Fibroblast of skin of right biceps (primary cell): ENCODE data around the gene PTPN7.
"Not testable (repeated sequence)": the region's sequence is repeated elsewhere in the genome, so short reads cannot be mapped to it uniquely, and the experiment has no call there.

ENCODE experiments used
- DNase-seq: peaks from one replicate; pipeline ENCODE4 v3.0.0-alpha.2; 2013

The PTPN7 gene

DNA sequence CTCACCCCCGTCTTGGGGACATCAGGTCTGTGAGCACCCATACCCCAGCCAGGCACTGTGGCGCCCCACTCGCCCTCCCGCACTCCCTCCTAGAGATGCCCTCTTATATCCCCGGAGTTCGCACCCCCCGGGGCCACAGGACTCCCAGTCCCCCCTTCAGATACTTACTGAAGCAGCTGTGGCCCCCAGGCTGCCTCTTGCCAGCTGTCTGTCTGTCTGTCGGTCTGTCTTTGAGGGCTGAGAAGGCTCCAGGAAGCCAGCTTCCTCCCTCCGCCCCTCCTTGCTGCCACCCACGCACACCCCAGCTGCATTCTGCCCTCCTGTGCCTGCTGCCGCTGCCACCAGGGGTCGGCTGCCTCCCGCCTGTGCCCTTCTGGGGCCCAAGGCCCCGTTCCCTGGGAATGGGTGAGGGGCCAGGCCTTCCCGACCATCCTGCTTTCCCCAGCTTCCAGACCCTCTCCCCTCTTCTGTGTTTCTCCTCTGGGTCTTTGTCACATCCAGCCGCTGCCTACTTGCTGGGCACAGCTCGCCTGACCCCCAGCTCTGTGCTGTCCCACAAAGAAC lies at the start of gene PTPN7:
PTPN7 (minus strand) TSS at position 226 of the 564 bp plus-strand sequence. CDS start 1,200 bp downstream, outside the sequence.
- DNase-seq, result no peak

DNA sequence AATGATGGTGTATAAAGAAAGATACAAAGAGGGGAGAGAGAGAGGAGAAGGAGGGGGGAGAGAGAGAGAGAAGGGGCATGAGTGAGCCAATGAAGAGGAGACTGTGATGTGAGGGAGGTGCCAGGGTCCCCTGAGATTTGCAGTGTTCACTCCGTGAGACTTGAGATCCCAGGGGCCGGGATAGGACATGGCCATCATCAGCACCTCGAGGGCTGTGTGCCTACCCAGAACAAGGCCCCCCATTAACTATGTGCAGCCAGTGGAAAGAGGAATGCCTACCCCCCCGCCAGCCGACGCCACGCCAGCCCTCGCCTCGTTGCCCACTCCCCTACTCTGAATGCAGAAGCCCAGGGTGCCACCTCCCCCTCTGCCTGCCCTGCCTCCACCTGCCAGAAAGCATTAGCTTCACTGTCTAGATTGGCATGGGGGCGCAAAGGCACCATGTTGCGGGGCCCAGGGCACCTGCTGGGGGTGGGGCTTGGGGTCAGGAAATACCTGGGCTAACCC lies 48.0 kb upstream of the PTPN7 start:
- no peak for DNase-seq

DNA sequence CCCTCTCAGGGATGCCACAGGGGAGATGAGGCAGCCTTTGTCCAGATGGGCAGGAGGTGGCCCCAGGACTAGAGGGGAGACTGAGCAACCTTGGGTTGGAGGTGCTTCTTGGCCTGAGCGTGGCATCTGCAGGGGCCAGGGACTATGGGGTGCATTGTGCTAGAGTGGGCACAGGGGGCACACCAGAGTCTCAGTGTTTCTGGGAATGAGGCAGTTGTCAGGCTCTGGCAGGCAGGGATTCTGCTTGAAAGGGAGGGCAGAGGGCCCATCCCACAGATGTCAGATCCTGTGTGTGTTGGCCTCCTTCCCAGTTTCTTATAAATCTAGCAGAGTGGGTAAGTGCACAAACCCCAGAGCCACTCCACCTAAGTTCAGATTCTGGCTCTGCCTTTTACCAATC lies 46.9 kb upstream of the PTPN7 start:
- peak; percentile 45 for DNase-seq

DNA sequence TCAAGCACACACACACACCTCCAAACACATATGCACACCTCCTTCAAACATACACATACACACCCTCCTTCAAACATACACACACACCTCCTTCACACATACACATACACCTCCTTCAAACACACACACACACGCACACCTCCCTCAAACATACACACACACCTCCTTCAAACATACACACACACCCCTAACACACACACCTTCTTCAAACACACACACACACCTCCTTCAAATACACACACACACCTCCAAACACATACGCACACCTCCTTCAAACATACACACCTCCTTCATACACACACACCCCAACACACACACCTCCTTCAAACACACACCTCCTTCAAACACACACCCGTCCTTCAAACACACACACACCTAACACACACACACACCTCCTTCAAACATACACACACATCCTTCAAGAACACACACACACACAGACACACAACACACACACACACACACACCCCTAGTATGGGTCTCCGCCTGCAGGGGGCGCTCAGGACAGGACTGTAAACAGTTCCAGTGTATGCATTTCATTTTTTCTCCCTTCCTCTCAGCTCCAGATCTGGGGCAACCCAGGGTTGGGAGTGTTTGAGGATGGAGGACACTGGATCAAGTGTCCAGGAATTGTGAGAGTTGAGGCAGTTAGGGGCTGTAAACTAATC lies 45.3 kb upstream of the PTPN7 start:
- no peak for DNase-seq

DNA sequence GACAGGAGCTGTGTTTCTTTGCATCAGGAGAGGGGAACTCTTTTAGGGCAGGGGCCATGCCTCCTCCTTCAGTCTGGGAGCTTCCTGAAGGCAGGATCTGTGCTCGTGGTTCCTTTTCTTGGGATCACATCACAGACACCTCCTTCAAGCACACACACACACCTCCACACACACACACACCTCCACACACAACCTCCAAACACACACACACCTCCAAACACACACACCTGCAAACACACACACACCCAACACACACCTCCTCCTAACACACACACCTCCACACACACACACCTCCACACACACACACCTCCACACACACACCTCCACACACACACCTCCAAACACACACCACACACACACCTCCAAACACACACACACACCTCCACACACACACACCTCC lies 43.7 kb upstream of the PTPN7 start:
- no peak for DNase-seq

DNA sequence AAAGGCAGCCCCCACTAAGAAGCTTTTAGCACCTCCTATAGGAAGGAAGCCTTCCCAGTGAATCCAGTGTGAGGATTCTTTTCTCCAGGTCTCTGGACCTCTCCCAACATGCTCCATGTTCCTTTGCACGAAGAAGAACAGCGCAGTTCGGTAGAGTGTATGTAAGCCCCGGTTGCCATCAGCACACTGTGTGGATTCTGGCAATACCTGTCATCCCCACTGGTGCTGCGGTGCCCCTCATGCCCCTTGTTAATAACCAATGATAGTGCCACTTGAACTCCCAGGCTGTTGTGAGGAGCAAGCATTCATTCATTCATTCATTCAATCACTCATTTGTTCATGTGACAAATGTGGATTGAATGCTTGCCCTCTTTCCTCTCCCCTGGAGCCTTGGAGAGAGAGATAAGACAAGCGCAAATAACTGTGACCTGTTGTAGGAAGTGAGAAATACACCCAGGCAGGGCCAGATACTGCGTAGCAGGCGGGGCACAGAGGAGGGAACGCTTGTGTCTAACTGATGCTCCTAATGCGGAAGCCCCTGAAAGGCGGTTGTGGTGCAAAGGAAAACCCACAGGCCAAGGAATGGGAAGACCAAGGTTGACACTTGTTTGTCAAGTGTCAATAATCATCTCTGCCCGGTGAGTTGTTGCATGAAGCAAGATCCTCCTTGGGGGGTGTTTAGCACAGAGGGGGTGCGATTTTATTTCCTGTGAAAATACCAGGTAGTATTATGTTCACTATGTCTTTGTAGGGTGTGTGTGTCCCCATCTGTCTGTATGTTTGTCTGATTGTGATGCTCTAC lies 43.0 kb upstream of the PTPN7 start:
- no peak for DNase-seq

DNA sequence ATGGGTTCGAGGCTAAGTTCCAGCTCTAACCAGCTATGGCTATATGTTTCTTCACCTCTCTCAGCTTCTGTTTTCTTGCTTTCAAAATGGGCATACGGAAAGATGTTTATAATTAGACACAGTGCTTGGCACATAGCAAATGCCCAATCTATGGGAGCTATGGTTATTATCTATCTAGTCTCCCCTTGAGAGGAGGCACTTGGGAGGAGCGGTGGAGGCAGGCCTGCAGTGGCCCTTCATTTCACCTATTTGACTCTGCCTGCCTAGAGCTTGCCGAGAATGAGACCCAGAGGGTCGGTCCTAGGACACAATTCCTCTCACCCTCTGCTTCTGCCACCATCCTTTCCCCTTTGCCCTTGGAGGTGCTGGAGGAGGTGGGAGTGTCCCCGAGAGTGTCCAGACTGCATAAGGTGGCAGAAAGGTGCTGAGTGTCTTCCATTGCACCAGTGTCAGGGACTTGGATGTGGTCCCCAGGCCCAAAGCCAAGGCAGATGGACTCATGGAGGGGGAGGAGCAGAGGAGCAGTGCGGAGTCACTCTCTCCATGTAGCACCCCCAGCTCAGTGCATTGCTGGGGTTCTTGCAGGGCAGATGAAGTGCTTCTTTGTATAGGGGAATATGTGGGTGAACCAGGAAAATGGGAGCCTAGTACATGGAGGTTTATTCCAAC lies 42.2 kb upstream of the PTPN7 start:
- DNase-seq, result no peak

DNA sequence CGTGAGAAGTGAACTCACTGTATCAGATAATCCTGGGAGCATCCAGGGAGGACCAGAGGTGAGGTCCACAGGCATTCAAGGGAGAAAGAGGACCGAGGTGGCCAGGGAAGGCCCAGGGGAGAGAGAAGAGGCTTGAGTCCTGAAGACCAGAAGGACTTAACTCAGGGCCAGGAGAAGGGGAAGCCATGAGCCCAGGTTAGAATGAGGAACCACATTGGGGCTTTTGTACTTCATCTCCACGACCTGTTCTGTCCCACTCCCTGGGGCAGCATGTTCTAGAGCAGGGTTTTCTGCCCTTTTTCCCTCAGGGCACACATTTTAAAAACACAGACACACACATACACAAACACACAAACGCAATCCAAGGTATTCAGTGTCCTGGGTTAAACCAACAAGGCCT lies 41.6 kb upstream of the PTPN7 start:
- no peak for DNase-seq

DNA sequence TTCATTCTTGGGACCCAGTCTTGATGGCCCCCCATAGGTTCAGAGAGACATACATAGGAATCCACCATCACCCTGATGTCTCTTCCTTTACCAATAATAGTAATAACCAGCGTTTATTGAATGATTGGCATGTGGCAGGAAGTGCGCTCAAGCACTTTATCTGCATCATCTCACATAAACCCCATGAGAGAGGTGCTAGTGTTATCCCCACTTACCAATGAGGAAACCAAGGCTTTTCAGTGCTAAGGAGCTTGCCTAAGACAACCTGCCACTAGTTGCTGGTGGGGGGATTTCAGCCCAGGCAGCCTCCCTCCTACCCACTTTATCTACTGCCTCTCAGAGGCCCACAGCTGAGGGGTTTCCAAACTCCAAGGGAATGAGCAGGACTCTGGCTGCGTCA lies 40.9 kb upstream of the PTPN7 start:
- no peak for DNase-seq

DNA sequence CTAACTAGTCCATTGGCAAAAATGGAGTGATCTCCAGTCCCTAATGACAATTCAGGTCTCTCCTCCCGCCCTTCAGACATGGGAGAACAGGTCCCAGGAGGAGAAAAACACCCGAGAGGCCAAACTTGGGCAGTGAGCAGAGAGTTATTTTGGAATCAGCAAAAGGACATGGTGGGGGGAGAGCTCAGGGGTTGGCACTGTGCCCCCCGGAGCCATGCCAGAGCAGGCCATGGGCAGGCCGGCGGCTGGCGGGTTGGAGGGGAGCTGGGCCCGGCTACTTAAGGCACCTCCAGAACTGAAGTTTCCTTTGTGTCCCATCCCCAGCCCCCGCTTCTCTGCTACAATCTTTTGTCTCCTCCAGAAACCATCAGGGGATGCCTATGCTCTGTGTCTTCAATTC lies 40.3 kb upstream of the PTPN7 start:
- no peak for DNase-seq

DNA sequence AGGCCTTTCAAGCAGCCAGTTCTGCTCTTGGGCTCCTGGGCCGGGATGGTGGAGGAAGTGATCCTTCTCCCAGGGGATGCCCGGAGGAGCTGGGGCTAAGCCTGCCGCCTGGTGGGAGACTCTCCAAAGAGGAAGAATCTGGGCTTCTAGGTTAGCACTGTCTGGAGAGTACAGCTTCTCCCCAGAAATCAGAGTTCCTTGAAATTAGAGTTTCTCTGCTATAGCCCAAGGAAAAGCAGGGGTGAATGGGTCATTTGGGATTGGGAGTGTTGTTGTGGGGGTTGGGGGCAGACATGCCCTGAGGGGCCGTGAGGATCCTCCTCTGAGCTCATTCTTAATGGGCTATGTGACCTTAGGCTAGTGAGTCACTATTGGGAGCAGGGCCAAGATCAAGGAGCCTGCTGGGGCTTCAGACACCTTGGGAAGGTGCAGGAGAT lies 39.7 kb upstream of the PTPN7 start:
- no peak for DNase-seq

DNA sequence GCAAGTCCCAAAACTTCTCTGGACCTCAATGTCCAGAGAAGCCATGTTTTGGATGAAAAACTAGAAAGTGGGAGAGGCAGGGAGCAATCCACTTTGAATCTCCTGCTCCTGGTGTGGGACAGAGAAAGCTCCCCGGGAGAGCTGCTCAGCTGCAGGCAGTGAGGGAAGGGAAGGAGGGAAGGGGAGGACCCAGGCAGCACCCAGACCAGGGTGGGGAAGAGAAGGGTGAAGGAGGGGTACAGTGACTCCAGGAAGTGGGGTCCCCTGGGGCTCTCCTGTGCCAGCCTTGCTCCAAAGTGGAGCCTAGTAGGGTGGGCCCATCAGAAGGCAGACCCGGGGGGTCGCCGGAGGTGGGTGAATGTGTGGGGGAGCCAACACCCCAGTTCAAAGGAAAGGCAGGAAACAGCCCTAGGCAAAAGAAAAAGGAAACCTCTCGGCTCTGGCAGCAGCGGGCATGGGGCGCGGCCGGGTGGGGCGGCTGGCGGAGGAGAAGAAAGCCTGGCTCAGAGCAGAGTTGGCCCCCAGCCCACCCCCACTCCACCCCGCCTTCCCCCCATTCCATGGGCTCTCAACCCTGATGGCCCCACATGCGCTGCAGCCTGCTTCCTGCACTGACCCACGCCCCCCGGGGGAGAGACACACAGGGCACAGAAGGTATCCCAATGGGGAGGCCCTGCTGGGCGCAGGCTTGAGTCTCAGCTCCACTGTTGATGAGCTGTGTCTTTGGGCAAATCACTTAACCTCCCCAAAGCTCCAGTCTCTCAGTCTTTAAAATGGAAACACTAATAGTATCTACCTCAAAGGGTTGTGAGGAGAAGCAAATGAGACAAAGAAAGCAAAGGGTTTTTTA lies 38.9 kb upstream of the PTPN7 start:
- no peak for DNase-seq

DNA sequence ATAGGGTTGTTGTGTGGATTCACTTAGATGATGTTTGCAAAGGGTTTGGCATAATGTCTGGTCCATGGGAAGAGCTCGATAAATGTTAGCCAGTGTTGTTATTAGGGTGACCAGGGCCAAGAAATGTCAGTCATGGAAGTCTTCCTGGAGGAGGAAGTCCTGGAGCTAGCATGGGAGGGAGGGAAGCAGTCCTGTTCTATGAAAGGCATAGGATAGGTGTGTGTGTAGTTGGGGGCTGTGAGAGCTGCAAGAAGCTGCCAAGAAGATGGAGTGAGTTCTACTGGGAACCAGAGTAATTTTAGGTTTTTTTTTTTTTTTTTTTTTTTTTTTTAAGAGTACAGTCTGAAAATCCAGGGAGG lies 37.9 kb upstream of the PTPN7 start:
- no peak for DNase-seq

DNA sequence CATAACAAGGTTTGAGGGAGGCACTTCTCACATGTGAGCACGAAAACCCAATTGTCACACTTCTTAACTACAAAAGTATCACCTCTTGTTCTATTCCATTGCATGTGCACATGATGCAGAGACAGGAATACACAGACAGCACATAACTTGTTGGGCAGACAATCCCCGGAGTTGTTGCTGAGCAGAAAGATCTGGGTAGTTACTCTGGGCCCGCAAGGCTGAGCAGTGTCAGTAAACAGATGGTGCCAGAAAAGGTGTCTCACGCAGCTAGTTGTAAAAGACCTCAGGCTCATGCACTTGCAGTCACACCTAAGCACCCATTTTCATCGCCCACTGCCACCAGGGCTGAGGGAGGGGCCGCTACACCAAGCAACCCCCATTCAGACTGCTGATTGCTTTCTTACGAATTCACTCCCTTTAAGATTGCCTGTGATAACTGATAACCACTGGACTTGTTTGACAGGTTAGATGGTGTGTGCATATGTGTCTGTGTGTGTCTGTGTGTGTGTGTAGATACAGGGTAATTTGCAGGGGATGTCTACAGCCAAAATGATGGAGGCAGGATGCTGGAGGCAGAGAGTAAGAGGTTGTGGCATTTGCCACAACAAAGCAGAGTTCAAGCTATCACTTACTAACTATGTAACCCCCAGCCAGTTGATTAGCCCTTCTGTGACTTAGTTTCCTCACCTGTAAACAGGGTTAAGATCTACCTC lies 37.4 kb upstream of the PTPN7 start:
- no peak for DNase-seq

DNA sequence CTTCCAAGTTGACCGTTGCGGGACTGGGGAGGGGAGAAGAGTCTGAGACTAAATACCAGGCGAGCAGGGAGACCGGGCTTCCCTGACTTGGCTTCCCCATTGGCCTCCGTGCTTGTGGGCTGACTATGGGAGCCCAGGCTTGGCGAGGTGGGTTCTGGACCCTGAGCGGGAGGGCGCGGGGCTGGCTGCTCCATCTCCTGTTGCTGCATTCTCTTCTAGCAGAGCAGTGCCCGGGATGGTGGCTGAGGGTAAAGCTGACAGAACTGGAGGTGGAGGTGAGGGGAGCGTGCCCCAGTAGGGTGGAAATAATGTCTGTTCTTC lies 33.9 kb upstream of the PTPN7 start:
- DNase-seq, result no peak

DNA sequence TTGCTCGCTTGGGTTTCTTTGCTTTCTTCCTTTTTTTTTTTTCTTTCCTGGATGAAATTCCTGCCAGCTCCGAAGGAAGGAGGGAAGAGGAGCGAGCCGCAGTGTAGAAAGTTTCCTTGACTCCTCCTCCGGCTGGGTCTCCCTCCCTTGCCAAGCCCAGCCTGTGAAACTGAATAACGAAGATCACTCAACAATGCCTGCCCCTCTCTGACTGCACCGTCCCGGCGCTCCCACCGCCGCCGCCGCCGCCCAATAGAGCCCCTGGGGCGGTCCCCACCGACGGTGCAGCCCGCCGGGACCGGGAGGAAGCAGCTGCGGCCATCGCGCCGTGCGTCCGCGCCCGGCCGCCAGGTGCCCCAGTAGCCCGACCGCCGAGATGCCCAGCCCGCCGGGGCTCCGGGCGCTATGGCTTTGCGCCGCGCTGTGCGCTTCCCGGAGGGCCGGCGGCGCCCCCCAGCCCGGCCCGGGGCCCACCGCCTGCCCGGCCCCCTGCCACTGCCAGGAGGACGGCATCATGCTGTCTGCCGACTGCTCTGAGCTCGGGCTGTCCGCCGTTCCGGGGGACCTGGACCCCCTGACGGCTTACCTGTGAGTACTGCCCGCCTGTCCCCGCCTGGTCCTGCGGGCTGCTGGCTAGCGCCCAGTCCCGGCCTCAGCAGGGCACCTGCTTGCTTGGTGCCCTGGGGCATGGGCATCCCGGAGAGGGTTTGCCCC lies 33.4 kb upstream of the PTPN7 start, which contains the start of gene LGR6:
LGR6 (plus strand) TSS at position 186 of the 714 bp plus-strand sequence; CDS start at position 377, 191 bp downstream.
- DNase-seq, result no peak

DNA sequence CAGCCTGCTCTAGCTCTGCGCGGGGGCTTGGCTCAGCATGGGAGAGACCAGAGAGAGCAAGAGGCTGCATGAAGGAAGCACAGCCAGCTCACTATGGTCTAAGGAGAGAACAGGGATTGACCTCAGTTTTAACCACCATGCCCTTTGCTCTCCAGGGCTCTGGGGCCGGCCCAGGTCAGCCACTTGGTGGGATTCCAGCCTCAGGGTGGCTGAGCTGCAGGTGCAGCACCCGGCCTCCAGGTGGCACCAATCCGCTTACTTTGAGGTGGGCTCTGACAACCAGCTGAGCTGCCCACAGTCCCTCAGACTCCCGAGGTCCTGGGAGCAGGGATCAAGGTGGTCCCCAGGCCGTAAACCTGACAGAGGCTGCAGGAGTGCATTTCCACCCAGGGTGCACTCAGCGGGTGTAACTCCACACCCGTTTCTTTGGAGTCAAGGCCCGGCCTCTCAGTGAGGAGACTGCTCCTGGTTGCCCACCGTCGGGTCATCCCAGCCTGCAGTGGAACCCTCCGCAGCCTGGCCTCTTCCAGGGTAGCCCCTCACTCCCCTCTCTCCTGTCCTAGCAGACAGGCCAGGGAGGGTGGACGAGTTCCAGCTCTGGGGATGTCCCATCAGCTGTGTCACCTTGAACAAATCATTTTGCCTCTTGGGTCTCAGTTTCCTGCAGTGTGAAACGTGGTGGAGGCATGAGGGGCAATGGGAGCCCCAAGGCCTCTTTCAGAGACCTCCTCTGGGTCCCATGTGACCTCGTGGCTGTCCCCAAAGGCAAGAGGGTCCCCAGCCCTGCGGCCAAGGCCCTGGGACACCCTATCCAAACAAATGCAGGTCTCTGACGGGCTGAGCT lies 32.6 kb upstream of the PTPN7 start:
- peak; percentile 36 for DNase-seq

DNA sequence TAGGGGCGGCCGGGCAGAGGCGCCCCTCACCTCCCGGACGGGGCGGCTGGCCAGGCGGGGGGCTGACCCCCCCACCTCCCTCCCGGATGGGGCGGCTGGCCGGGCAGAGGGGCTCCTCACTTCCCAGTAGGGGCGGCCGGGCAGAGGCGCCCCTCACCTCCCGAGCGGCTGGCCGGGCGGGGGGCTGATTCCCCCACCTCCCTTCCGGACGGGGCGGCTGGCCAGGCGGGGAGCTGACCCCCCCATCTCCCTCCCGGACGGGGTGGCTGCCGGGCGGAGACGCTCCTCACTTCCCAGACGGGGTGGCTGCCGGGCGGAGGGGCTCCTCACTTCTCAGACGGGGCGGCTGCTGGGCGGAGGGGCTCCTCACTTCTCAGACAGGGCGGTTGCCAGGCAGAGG lies 31.0 kb upstream of the PTPN7 start:
- not testable (repeated sequence) for DNase-seq

DNA sequence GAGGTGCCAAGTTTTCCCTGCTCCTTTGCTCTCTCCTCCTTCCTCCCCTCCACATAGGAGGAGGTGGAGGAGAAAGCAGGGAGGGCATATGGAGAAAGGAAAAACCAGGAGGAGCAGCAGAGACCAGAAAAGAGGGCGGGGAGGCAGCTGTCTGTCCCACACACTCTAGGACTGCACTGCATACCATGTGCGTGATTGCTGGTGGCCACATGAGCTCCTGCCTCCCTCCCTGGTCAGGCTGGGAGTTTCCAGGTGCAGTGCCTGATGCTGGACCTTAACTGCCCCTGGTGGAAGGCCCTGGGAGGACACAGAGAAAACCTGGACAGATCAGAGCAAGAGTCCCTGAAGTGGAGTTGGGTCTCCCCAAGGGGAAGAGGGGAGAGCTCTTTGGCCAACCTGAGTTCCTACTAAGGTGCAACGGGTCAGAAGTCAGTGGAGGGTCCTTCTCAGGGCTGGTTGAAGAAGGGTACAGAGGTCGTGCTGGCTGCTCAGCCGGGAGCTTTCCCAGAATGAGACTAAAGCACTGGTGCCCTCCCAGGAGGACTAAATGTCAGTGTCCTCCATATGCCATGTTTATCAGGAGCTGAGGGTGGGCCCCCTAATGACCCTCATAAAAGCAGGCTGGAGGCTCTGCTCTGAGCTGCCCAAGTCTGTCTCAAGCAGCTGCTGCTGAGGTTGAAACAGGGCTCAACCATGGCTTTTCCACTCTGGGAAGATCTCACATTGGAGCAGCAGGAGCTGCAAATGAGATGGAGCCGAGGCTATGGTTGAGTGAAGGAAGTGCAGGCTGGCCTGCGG lies 29.7 kb upstream of the PTPN7 start:
- no peak for DNase-seq
